ENCODE measurements around the gene ILF3. TPM values are rescaled to one million over a fixed set of nuclear protein-coding genes. Genes with fewer than 3 reads are reported as not detected.

Gene ILF3
- total and polyA plus RNA-seq, 2 of the 13 experiments (the other 11 are each of a cell fraction or from before 2014, with no cell fraction given): 120 to 173 TPM

- TF ChIP-seq ZNF597 (CRISPR knock-in tag; IDR thresholded peaks at IDR 0.05): no peak
- TF ChIP-seq ZNF678 (CRISPR knock-in tag; IDR thresholded peaks at IDR 0.05): 0 out of 2 replicates have a peak, but pooled peaks have one; percentile 32
- no peak for TF ChIP-seq ZNF510 (CRISPR knock-in tag; IDR thresholded peaks at IDR 0.05; ENCODE audit: low read depth)
- no peak for TF ChIP-seq ZNF629 (CRISPR knock-in tag; conservative IDR thresholded peaks at IDR 0.05)
- TF ChIP-seq ZNF720 (CRISPR knock-in tag; IDR thresholded peaks at IDR 0.05): no peak
- 0 out of 2 replicates have a peak, but pooled peaks have one; percentile 2 for TF ChIP-seq ZSCAN12 (CRISPR knock-in tag; IDR thresholded peaks at IDR 0.05)
- TF ChIP-seq NFKBIZ (CRISPR knock-in tag; IDR thresholded peaks at IDR 0.05): no peak
- no peak for TF ChIP-seq PRPF4 (IDR thresholded peaks at IDR 0.05; ENCODE audit: low read depth, low read length, poor library complexity, severe bottlenecking)
- no peak for TF ChIP-seq HMGXB3 (CRISPR knock-in tag; IDR thresholded peaks at IDR 0.05; ENCODE audit: borderline replicate concordance)
- peak; percentile 62; the same call in 1 of the 2 replicates for TF ChIP-seq BCL3 (CRISPR knock-in tag; IDR thresholded peaks at IDR 0.05)
- no peak for TF ChIP-seq ZNF644 (CRISPR knock-in tag; IDR thresholded peaks at IDR 0.05; ENCODE audit: low read depth)
- TF ChIP-seq ZNF331 (CRISPR knock-in tag; IDR thresholded peaks at IDR 0.05): no peak
- TF ChIP-seq THRA (CRISPR knock-in tag; IDR thresholded peaks at IDR 0.05; ENCODE audit: borderline replicate concordance): no peak
- no peak for TF ChIP-seq ZNF556 (CRISPR knock-in tag; IDR thresholded peaks at IDR 0.05; ENCODE audit: borderline replicate concordance)
- no peak for TF ChIP-seq ZKSCAN5 (CRISPR knock-in tag; IDR thresholded peaks at IDR 0.05)
- TF ChIP-seq REST (IDR thresholded peaks at IDR 0.05; ENCODE audit: borderline replicate concordance in 1 of 2, low read depth in 1 of 2, low read length in 2 of 2): no peak
These were observed 64.4 kb downstream of the ILF3 start (continued) for GRCh38 chr19:10718205-10719196.

Data from HepG2 (cell line).